ENCODE results near the gene SORCS2. TPM values are rescaled to one million over a fixed set of nuclear protein-coding genes. Genes with fewer than 3 reads are reported as not detected.

The SORCS2 gene
- total RNA-seq, 3 donors from 2014 or later: 0.66 to 1.3 (median 0.80) TPM

- H3K9me3 ChIP-seq: peaks cover 0 to 5% of the 10 kb centered on the region in 2 donors
- DNase-seq (ENCODE audit: low spot score in 2 of 2): no peak
- TF ChIP-seq CTCF (IDR thresholded peaks at IDR 0.05) (no peak), POLR2A (IDR thresholded peaks at IDR 0.05) (no peak), POLR2AphosphoS5 (IDR thresholded peaks at IDR 0.05) (no peak)
- H3K4me1 ChIP-seq: no peaks in the 10 kb centered on the region
- no peak overlapping the region for H3K4me3 ChIP-seq
- no peak overlapping the region for H3K27ac ChIP-seq
- H3K27me3 ChIP-seq: peaks cover 0 to 18% of the 10 kb centered on the region in 2 donors
- intact Hi-C loops (cut with DNase I; ENCODE audit: low total_unique reads): no loop called here
- no peaks in the 10 kb centered on the region for H3K36me3 ChIP-seq
These were observed 252.0 kb downstream of the SORCS2 start for GRCh38 chr4:7444314-7444713.

GRCh38 chr4:7444731-7445130 lies 252.4 kb downstream of the SORCS2 start:
- TF ChIP-seq POLR2AphosphoS5 (IDR thresholded peaks at IDR 0.05) (no peak), POLR2A (IDR thresholded peaks at IDR 0.05) (no peak), CTCF (IDR thresholded peaks at IDR 0.05) (no peak)
- DNase-seq (ENCODE audit: low spot score in 2 of 2): no peak
- intact Hi-C loops (cut with DNase I; ENCODE audit: low total_unique reads): no loop called here

GRCh38 chr4:7447236-7447635 lies 254.9 kb downstream of the SORCS2 start:
- Histone ChIP-seq H3K9me3 (no peaks in the 10 kb centered on the region), H3K4me3 (no peak overlapping the region), H3K36me3 (no peaks in the 10 kb centered on the region), H3K4me1 (no peaks in the 10 kb centered on the region), H3K27me3 (peaks cover 0 to 18% of the 10 kb centered on the region in 2 donors), H3K27ac (no peak overlapping the region)
- intact Hi-C loops (cut with DNase I; ENCODE audit: low total_unique reads): no loop called here
- TF ChIP-seq POLR2A (IDR thresholded peaks at IDR 0.05): no peak
- no peak for TF ChIP-seq POLR2AphosphoS5 (IDR thresholded peaks at IDR 0.05)
- TF ChIP-seq CTCF (IDR thresholded peaks at IDR 0.05): no peak
- no peak for DNase-seq (ENCODE audit: low spot score in 2 of 2)

More at GRCh38 chr4:7444731-7445130, 252.4 kb downstream of the SORCS2 start:
- no peak overlapping the region for H3K4me3 ChIP-seq
- peaks cover 0 to 18% of the 10 kb centered on the region in 2 donors for H3K27me3 ChIP-seq
- H3K4me1 ChIP-seq: no peaks in the 10 kb centered on the region
- H3K36me3 ChIP-seq: no peaks in the 10 kb centered on the region
- peaks cover 0 to under 1% of the 10 kb centered on the region in 2 donors for H3K9me3 ChIP-seq
- no peak overlapping the region for H3K27ac ChIP-seq

GRCh38 chr4:7448036-7448435 lies 255.7 kb downstream of the SORCS2 start:
- no peaks in the 10 kb centered on the region for H3K4me1 ChIP-seq
- no peaks in the 10 kb centered on the region for H3K9me3 ChIP-seq
- no peaks in the 10 kb centered on the region for H3K36me3 ChIP-seq
- TF ChIP-seq POLR2A (IDR thresholded peaks at IDR 0.05) (no peak), POLR2AphosphoS5 (IDR thresholded peaks at IDR 0.05) (no peak)
- H3K27ac ChIP-seq: no peak overlapping the region
- H3K4me3 ChIP-seq: no peak overlapping the region
- peaks cover 0 to 18% of the 10 kb centered on the region in 2 donors for H3K27me3 ChIP-seq
- intact Hi-C loops (cut with DNase I; ENCODE audit: low total_unique reads): no loop called here
- DNase-seq (ENCODE audit: low spot score in 2 of 2): no peak

- TF ChIP-seq POLR2A (IDR thresholded peaks at IDR 0.05) (no peak), POLR2AphosphoS5 (IDR thresholded peaks at IDR 0.05) (no peak), CTCF (IDR thresholded peaks at IDR 0.05) (no peak)
- DNase-seq (ENCODE audit: low spot score in 2 of 2): no peak
- Histone ChIP-seq H3K9me3 (no peaks in the 10 kb centered on the region), H3K4me3 (no peak overlapping the region), H3K27me3 (peaks cover 0 to 11% of the 10 kb centered on the region in 2 donors), H3K27ac (no peak overlapping the region), H3K36me3 (no peaks in the 10 kb centered on the region), H3K4me1 (no peaks in the 10 kb centered on the region)
- intact Hi-C loops (cut with DNase I; ENCODE audit: low total_unique reads): no loop called here
These were observed 258.6 kb downstream of the SORCS2 start for GRCh38 chr4:7450775-7451433.

Measured in breast epithelium (tissue), 4 donors.